Omental fat pad (tissue), 4 donors: ENCODE measurements around the gene LHPP. TPM values are rescaled to one million over a fixed set of nuclear protein-coding genes. Genes with fewer than 3 reads are reported as not detected.

Experiments
- ATAC-seq: fragments of 150-250 bp; one replicate; pipeline ENCODE4 v1.9.1; 2016; ENCODE audit warnings: mild to moderate bottlenecking, moderate library complexity; ENCODE audit not compliant: low FRiP score
- DNase-seq: peaks from one replicate; pipeline ENCODE4 v3.0.0-alpha.2; 2019; ENCODE audit warnings: low spot score
- CTCF ChIP-seq, 3 donors: fragments of 450-650 bp; IDR thresholded peaks; one replicate each; pipeline ENCODE4 v1.5.1; 2016 to 2017; ENCODE audit warnings: antibody characterized with exemption in 3 of 3, mild to moderate bottlenecking in 3 of 3, moderate library complexity in 2 of 3
- total RNA-seq, 4 donors: library from RNA; depleted of rRNA; stranded (reverse); fragments of >200 nt; gene quantifications; one replicate each; pipeline ENCODE4 v1.1.0, GENCODE V29; 2016

LHPP gene
- total RNA-seq, 4 donors from 2014 or later, result 10.1 to 16.2 (median 13.7) TPM

- TF ChIP-seq CTCF (IDR thresholded peaks at IDR 0.05), result no peak
- no peak for ATAC-seq
- DNase-seq, result no peak
Observed at GRCh38 chr10:124627866-124628675, 166.4 kb downstream of the LHPP start.

GRCh38 chr10:124628676-124629021 is 167.0 kb downstream of the LHPP start:
- no peak for DNase-seq
- ATAC-seq, result no peak
- no peak for TF ChIP-seq CTCF (IDR thresholded peaks at IDR 0.05)

GRCh38 chr10:124629415-124629814 is 167.8 kb downstream of the LHPP start:
- no peak for DNase-seq
- ATAC-seq, result no peak

GRCh38 chr10:124629842-124630241 is 168.2 kb downstream of the LHPP start:
- DNase-seq, result no peak
- no peak for ATAC-seq
- TF ChIP-seq CTCF (IDR thresholded peaks at IDR 0.05), result no peak

More at GRCh38 chr10:124629415-124629814, 167.8 kb downstream of the LHPP start:
- no peak for TF ChIP-seq CTCF (IDR thresholded peaks at IDR 0.05)

- DNase-seq (no peak), ATAC-seq (no peak)
- no peak for TF ChIP-seq CTCF (IDR thresholded peaks at IDR 0.05)
Observed at GRCh38 chr10:124630551-124630950, 168.9 kb downstream of the LHPP start.

- DNase-seq (no peak), ATAC-seq (no peak)
- no peak for TF ChIP-seq CTCF (IDR thresholded peaks at IDR 0.05)
Observed at GRCh38 chr10:124632064-124632531, 170.5 kb downstream of the LHPP start.

GRCh38 chr10:124632566-124632965 is 170.9 kb downstream of the LHPP start:
- DNase-seq (no peak), ATAC-seq (no peak)
- no peak for TF ChIP-seq CTCF (IDR thresholded peaks at IDR 0.05)
